K562 (cell line): ENCODE data around the gene HSF4. TPM values are rescaled to one million over a fixed set of nuclear protein-coding genes. Genes with fewer than 3 reads are reported as not detected.

Source experiments
- ARID4B ChIP-seq: sonication (generic); formaldehyde crosslinking; IDR thresholded peaks from 2 replicates; pipeline ENCODE4 v1.8.0; 2022; ENCODE audit warnings: mild to moderate bottlenecking, missing genetic modification reagents
- CCNT2 ChIP-seq: IDR thresholded peaks from 2 replicates; pipeline ENCODE4 v1.6.1; 2011; ENCODE audit warnings: borderline replicate concordance, low read depth, mild to moderate bottlenecking, moderate library complexity, mixed read lengths, low read length; ENCODE audit not compliant: insufficient read length; ENCODE audit errors: extremely low read depth
- CREM ChIP-seq: IDR thresholded peaks from 2 replicates; pipeline ENCODE4 v1.6.1; 2014; ENCODE audit warnings: antibody characterized with exemption, low read depth
- GABPB1 ChIP-seq: sonication (generic); formaldehyde crosslinking; IDR thresholded peaks from 2 replicates; pipeline ENCODE4 v1.8.0; 2022; ENCODE audit warnings: mild to moderate bottlenecking, missing genetic modification reagents
- JUND ChIP-seq, 2 experiments: IDR thresholded peaks; 2 replicates in 1 of 2; 3 replicates in 1 of 2; pipeline ENCODE4 v1.6.1; 2011; ENCODE audit warnings: borderline replicate concordance in 2 of 2, low read depth in 2 of 2, low read length in 2 of 2, improper control_type of control experiment in 1 of 2, missing biosample characterization in 1 of 2, missing genetic modification characterization in 1 of 2, missing genetic modification reagents in 1 of 2
- MLX ChIP-seq, 2 experiments: fragments of 450-650 bp in 1 of 2; sonication (generic) in 1 of 2; formaldehyde crosslinking; conservative IDR thresholded peaks; 2 replicates each; pipeline versions ENCODE4 v1.4.0 to v1.8.1; 2020 to 2022; ENCODE audit warnings: mild to moderate bottlenecking in 1 of 2, missing genetic modification reagents in 1 of 2
- MNT ChIP-seq, 2 experiments: fragments of 450-650 bp; conservative IDR thresholded peaks; 2 replicates each; pipeline ENCODE4 v1.6.1; 2017; ENCODE audit warnings: mild to moderate bottlenecking in 2 of 2, moderate library complexity in 2 of 2
- RCOR1 ChIP-seq, 2 experiments: IDR thresholded peaks; 2 replicates each; pipeline ENCODE4 v1.6.1; 2012; ENCODE audit warnings: low read depth in 2 of 2, low read length in 2 of 2, borderline replicate concordance in 1 of 2, improper control_type of control experiment in 1 of 2
- SMAD1 ChIP-seq: fragments of 150-350 bp; IDR thresholded peaks from 2 replicates; pipeline ENCODE4 v1.6.1; 2014; ENCODE audit warnings: low read length, low read depth; ENCODE audit not compliant: partially characterized antibody
- SP1 ChIP-seq: sonication (generic); formaldehyde crosslinking; IDR thresholded peaks from 2 replicates; pipeline ENCODE4 v1.8.1; 2022; ENCODE audit warnings: mild to moderate bottlenecking, missing genetic modification reagents
- TAF15 ChIP-seq: fragments of 200-400 bp; formaldehyde crosslinking; IDR thresholded peaks from 2 replicates; pipeline ENCODE4 v1.6.1; 2017; ENCODE audit warnings: mild to moderate bottlenecking, low read depth, low read length, moderate library complexity
- ZNF140 ChIP-seq: fragments of 250-450 bp; sonication (Bioruptor Pico); IDR thresholded peaks from 2 replicates; pipeline ENCODE4 v1.8.0; 2021; ENCODE audit warnings: moderate library complexity, mild to moderate bottlenecking, inconsistent platforms
- ZNF24 ChIP-seq: fragments of 450-650 bp; IDR thresholded peaks from 2 replicates; pipeline ENCODE4 v1.6.1; 2016
- polyA plus RNA-seq, 8 experiments: library from polyadenylated mRNA; depleted of rRNA in 4 of 8; stranded (reverse) in 5 of 8; unstranded in 3 of 8; fragments of >200 nt; fragmentation: Nextera tagmentation in 2 of 8; fragmentation: Illumina TruSeq in 1 of 8; extraction: Ambion mirVana in 2 of 8; extraction: Trizol in 1 of 8; gene quantifications; 2 replicates each; pipeline versions ENCODE4 v1.2.1 to v1.2.3, GENCODE V29; 2011 to 2014; ENCODE audit warnings: inconsistent platforms in 1 of 8, missing spikeins in 1 of 8
- total RNA-seq, 7 experiments: library from RNA; depleted of rRNA in 6 of 7; stranded (reverse); fragments of >200 nt in 6 of 7; fragmentation: Illumina TruSeq in 2 of 7; extraction: Trizol in 2 of 7; gene quantifications; 2 replicates each; pipeline versions ENCODE4 v1.2.1 to v1.2.3, GENCODE V29; 2011 to 2021; ENCODE audit warnings: low replicate concordance in 1 of 7

Gene HSF4
- total and polyA plus RNA-seq, 9 of the 15 experiments (the other 6 are each of a cell fraction or from before 2014, with no cell fraction given), result 0.50 to 35.4 (median 8.8) TPM; not detected in 1

- TF ChIP-seq ARID4B (CRISPR knock-in tag) (peak; percentile 80), SMAD1 (no peak), MNT (conservative IDR thresholded peaks at IDR 0.05) (no peak; a peak in 1 of 4 replicates), TAF15 (no peak), ZNF24 (peak; percentile 51; the same call in 1 of the 2 replicates), MLX (CRISPR knock-in tag; conservative IDR thresholded peaks at IDR 0.05) (no peak), SP1 (CRISPR knock-in tag) (peak; percentile 29; the same call in 1 of the 2 replicates), RCOR1 (IDR thresholded peaks at IDR 0.05; ENCODE audit: borderline replicate concordance in 1 of 2, low read depth in 2 of 2, low read length in 2 of 2) (peak in 1 of 2 experiments; percentile 54; a peak in 1 of 4 replicates), GABPB1 (CRISPR knock-in tag) (0 out of 2 replicates have a peak, but pooled peaks have one; percentile 14), CCNT2 (peak; percentile 74), CREM (0 out of 2 replicates have a peak, but pooled peaks have one; percentile 12), ZNF140 (CRISPR knock-in tag) (no peak), JUND (IDR thresholded peaks at IDR 0.05; ENCODE audit: borderline replicate concordance, low read depth, low read length) (peak; percentile 51; the same call in 1 of the 2 replicates), JUND (tag; IDR thresholded peaks at IDR 0.05; ENCODE audit: borderline replicate concordance, low read depth, low read length) (no peak)
Observed at GRCh38 chr16:67155295-67156142, 9.0 kb upstream of the HSF4 start (continued).
